Esophagus squamous epithelium (tissue), 4 donors: ENCODE measurements around the gene RBM10.

Experiments
- POLR2A ChIP-seq, 4 donors: fragments of 450-650 bp; IDR thresholded peaks; one replicate each; pipeline ENCODE4 v1.6.1; 2017; ENCODE audit warnings: antibody characterized with exemption in 4 of 4, mild to moderate bottlenecking in 4 of 4, moderate library complexity in 3 of 4
- TF ChIP-seq, protein P1 (sequence below), 6 experiments: fragments of 450-650 bp in 4 of 6; fragments of 200-600 bp in 2 of 6; sonication (generic) in 2 of 6; IDR thresholded peaks; one replicate each; pipeline ENCODE4 v1.5.1; 2016 to 2019; ENCODE audit warnings: antibody characterized with exemption in 6 of 6, mild to moderate bottlenecking in 4 of 6, moderate library complexity in 4 of 6

DNA sequence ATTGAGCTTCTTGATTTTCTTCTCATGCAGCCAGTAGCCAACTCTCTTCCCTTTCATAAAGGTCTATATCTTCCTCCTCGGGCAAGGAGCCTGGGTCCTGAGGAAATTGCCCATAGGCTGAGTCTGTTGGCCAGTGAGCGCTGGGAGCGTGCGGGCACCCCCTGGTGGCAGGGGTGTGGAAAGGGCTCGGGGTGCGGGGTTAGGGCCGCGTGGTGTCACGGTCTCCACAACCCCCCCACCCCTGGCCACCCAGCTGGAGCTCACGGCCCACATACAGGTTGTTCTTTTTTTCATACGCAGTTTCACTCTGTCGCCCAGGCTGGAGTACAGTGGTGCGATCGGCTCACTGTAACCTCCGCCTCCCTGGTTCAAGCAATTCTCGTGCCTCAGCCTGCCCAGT, 13.1 kb downstream of the RBM10 start:
- TF ChIP-seq, protein P1, sequence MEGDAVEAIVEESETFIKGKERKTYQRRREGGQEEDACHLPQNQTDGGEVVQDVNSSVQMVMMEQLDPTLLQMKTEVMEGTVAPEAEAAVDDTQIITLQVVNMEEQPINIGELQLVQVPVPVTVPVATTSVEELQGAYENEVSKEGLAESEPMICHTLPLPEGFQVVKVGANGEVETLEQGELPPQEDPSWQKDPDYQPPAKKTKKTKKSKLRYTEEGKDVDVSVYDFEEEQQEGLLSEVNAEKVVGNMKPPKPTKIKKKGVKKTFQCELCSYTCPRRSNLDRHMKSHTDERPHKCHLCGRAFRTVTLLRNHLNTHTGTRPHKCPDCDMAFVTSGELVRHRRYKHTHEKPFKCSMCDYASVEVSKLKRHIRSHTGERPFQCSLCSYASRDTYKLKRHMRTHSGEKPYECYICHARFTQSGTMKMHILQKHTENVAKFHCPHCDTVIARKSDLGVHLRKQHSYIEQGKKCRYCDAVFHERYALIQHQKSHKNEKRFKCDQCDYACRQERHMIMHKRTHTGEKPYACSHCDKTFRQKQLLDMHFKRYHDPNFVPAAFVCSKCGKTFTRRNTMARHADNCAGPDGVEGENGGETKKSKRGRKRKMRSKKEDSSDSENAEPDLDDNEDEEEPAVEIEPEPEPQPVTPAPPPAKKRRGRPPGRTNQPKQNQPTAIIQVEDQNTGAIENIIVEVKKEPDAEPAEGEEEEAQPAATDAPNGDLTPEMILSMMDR (IDR thresholded peaks at IDR 0.05), result no peak
- no peak for TF ChIP-seq POLR2A (IDR thresholded peaks at IDR 0.05)
